ENCODE measurements around the gene CACNA2D2. TPM values are rescaled to one million over a fixed set of nuclear protein-coding genes. Genes with fewer than 3 reads are reported as not detected.

CACNA2D2 gene
- total RNA-seq, 1 donor from 2014 or later: 1.00 TPM

GRCh38 chr3:50354850-50355249 lies 148.6 kb downstream of the CACNA2D2 start:
- Histone ChIP-seq H3K27ac (ENCODE audit: low read depth, low read length) (no peak overlapping the region), H4K20me1 (ENCODE audit: insufficient read depth, low read length) (peaks cover 72% of the 10 kb centered on the region), H3K4me1 (ENCODE audit: insufficient read depth, low read length) (peaks cover 52% of the 10 kb centered on the region), H3K79me2 (ENCODE audit: insufficient read depth, low read length) (peaks cover 84% of the 10 kb centered on the region), H3K9ac (ENCODE audit: low read length) (no peak overlapping the region), H3K9me3 (ENCODE audit: insufficient read depth, low read depth, low read length) (no peaks in the 10 kb centered on the region), H3K4me3 (ENCODE audit: insufficient read depth, low read depth, low read length) (no peak overlapping the region), H3K4me2 (ENCODE audit: low read length) (no peak overlapping the region), H2AFZ (ENCODE audit: low read depth, low read length) (no peak overlapping the region), H3K27me3 (ENCODE audit: insufficient read depth, low read length) (no peaks in the 10 kb centered on the region), H3K36me3 (ENCODE audit: insufficient read depth, low read length) (peaks cover 8% of the 10 kb centered on the region)
- no peak for FAIRE-seq
- TF ChIP-seq EZH2 (IDR thresholded peaks at IDR 0.05; ENCODE audit: insufficient read depth, low read length): no peak
- no peak for DNase-seq (ENCODE audit: low read depth)
- no peaks in the 10 kb centered on the region for H3K9me3 Mint-ChIP-seq (ENCODE audit: unreplicated experiment)
- peaks cover 13% of the 10 kb centered on the region for H3K36me3 Mint-ChIP-seq (ENCODE audit: low read depth, unreplicated experiment)
- no peak overlapping the region for H3K27ac Mint-ChIP-seq (ENCODE audit: unreplicated experiment)
- H3K27me3 Mint-ChIP-seq (ENCODE audit: low read depth, unreplicated experiment): no peaks in the 10 kb centered on the region
- peaks cover 30% of the 10 kb centered on the region for H3K4me1 Mint-ChIP-seq (ENCODE audit: low read depth, unreplicated experiment)
- H3K4me3 Mint-ChIP-seq (ENCODE audit: unreplicated experiment): no peak overlapping the region

GRCh38 chr3:50354186-50354764 lies 149.2 kb downstream of the CACNA2D2 start:
- Histone ChIP-seq H3K4me1 (ENCODE audit: insufficient read depth, low read length) (peaks cover 54% of the 10 kb centered on the region), H3K36me3 (ENCODE audit: insufficient read depth, low read length) (peaks cover 8% of the 10 kb centered on the region), H3K79me2 (ENCODE audit: insufficient read depth, low read length) (peaks cover 88% of the 10 kb centered on the region), H3K9me3 (ENCODE audit: insufficient read depth, low read depth, low read length) (no peaks in the 10 kb centered on the region), H3K27me3 (ENCODE audit: insufficient read depth, low read length) (no peaks in the 10 kb centered on the region), H3K4me3 (ENCODE audit: insufficient read depth, low read depth, low read length) (no peak overlapping the region), H3K4me2 (ENCODE audit: low read length) (no peak overlapping the region), H3K27ac (ENCODE audit: low read depth, low read length) (no peak overlapping the region), H4K20me1 (ENCODE audit: insufficient read depth, low read length) (peaks cover 72% of the 10 kb centered on the region), H2AFZ (ENCODE audit: low read depth, low read length) (no peak overlapping the region), H3K9ac (ENCODE audit: low read length) (no peak overlapping the region)
- H3K27me3 Mint-ChIP-seq (ENCODE audit: low read depth, unreplicated experiment): no peaks in the 10 kb centered on the region
- no peak for DNase-seq (ENCODE audit: low read depth)
- no peaks in the 10 kb centered on the region for H3K9me3 Mint-ChIP-seq (ENCODE audit: unreplicated experiment)
- no peak overlapping the region for H3K4me3 Mint-ChIP-seq (ENCODE audit: unreplicated experiment)
- TF ChIP-seq, protein P1, sequence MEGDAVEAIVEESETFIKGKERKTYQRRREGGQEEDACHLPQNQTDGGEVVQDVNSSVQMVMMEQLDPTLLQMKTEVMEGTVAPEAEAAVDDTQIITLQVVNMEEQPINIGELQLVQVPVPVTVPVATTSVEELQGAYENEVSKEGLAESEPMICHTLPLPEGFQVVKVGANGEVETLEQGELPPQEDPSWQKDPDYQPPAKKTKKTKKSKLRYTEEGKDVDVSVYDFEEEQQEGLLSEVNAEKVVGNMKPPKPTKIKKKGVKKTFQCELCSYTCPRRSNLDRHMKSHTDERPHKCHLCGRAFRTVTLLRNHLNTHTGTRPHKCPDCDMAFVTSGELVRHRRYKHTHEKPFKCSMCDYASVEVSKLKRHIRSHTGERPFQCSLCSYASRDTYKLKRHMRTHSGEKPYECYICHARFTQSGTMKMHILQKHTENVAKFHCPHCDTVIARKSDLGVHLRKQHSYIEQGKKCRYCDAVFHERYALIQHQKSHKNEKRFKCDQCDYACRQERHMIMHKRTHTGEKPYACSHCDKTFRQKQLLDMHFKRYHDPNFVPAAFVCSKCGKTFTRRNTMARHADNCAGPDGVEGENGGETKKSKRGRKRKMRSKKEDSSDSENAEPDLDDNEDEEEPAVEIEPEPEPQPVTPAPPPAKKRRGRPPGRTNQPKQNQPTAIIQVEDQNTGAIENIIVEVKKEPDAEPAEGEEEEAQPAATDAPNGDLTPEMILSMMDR (IDR thresholded peaks at IDR 0.05; ENCODE audit: insufficient read depth, low read depth, low read length): no peak
- TF ChIP-seq EZH2 (IDR thresholded peaks at IDR 0.05; ENCODE audit: insufficient read depth, low read length): no peak
- FAIRE-seq: no peak
- H3K4me1 Mint-ChIP-seq (ENCODE audit: low read depth, unreplicated experiment): peaks cover 32% of the 10 kb centered on the region
- H3K36me3 Mint-ChIP-seq (ENCODE audit: low read depth, unreplicated experiment): peaks cover 13% of the 10 kb centered on the region
- no peak overlapping the region for H3K27ac Mint-ChIP-seq (ENCODE audit: unreplicated experiment)

DNA sequence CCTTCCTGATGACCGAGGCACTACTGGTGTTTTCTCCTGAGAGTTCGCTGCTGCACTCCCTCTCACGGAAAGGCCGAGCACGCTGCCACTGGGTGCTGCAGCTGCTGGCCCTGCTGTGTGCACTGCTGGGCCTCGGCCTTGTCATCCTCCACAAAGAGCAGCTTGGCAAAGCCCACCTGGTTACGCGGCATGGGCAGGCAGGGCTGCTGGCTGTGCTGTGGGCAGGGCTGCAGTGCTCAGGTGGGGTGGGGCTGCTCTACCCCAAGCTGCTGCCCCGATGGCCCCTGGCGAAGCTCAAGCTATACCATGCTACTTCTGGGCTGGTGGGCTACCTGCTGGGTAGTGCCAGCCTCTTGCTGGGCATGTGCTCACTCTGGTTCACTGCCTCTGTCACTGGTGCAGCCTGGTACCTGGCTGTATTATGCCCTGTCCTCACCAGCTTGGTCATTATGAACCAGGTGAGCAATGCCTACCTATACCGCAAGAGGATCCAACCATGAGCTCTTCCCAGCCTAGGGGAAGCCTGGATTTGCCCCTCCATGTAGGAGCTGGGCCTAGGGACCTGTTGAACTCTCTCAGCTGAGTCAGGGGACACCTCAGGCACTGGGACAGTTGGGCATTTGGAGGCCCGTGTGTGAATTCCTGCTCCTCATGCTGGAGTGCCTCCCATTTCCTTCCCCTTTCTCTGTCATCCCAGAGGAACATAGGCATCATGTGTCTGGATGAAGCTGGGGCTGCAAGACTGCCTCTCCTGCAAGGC lies 150.0 kb downstream of the CACNA2D2 start:
- H3K27me3 Mint-ChIP-seq (ENCODE audit: low read depth, unreplicated experiment): no peaks in the 10 kb centered on the region
- H4K20me1 ChIP-seq (ENCODE audit: insufficient read depth, low read length): peaks cover 69% of the 10 kb centered on the region
- peaks cover 87% of the 10 kb centered on the region for H3K79me2 ChIP-seq (ENCODE audit: insufficient read depth, low read length)
- H3K4me1 ChIP-seq (ENCODE audit: insufficient read depth, low read length): peaks cover 51% of the 10 kb centered on the region
- FAIRE-seq (no peak), DNase-seq (ENCODE audit: low read depth) (no peak)
- H3K9me3 Mint-ChIP-seq (ENCODE audit: unreplicated experiment): no peaks in the 10 kb centered on the region
- no peaks in the 10 kb centered on the region for H3K27me3 ChIP-seq (ENCODE audit: insufficient read depth, low read length)
- TF ChIP-seq, protein P1 (IDR thresholded peaks at IDR 0.05; ENCODE audit: insufficient read depth, low read depth, low read length): no peak
- TF ChIP-seq EZH2 (IDR thresholded peaks at IDR 0.05; ENCODE audit: insufficient read depth, low read length): no peak
- H3K27ac ChIP-seq (ENCODE audit: low read depth, low read length): no peak overlapping the region
- H3K9me3 ChIP-seq (ENCODE audit: insufficient read depth, low read depth, low read length): no peaks in the 10 kb centered on the region
- H3K4me3 Mint-ChIP-seq (ENCODE audit: unreplicated experiment): no peak overlapping the region
- no peak overlapping the region for H3K9ac ChIP-seq (ENCODE audit: low read length)
- peaks cover 13% of the 10 kb centered on the region for H3K36me3 Mint-ChIP-seq (ENCODE audit: low read depth, unreplicated experiment)
- no peak overlapping the region for H2AFZ ChIP-seq (ENCODE audit: low read depth, low read length)
- H3K4me1 Mint-ChIP-seq (ENCODE audit: low read depth, unreplicated experiment): peaks cover 31% of the 10 kb centered on the region
- H3K4me2 ChIP-seq (ENCODE audit: low read length): no peak overlapping the region
- no peak overlapping the region for H3K4me3 ChIP-seq (ENCODE audit: insufficient read depth, low read depth, low read length)
- peaks cover 10% of the 10 kb centered on the region for H3K36me3 ChIP-seq (ENCODE audit: insufficient read depth, low read length)
- no peak overlapping the region for H3K27ac Mint-ChIP-seq (ENCODE audit: unreplicated experiment)
